Measurements from ENCODE around the gene MAF. TPM values are rescaled to one million over a fixed set of nuclear protein-coding genes. Genes with fewer than 3 reads are reported as not detected.

Gene MAF
- total and polyA plus RNA-seq, 2 donors (not counting 1 experiment from before 2014, with no cell fraction given) = 6.6 to 27.7 TPM

DNA sequence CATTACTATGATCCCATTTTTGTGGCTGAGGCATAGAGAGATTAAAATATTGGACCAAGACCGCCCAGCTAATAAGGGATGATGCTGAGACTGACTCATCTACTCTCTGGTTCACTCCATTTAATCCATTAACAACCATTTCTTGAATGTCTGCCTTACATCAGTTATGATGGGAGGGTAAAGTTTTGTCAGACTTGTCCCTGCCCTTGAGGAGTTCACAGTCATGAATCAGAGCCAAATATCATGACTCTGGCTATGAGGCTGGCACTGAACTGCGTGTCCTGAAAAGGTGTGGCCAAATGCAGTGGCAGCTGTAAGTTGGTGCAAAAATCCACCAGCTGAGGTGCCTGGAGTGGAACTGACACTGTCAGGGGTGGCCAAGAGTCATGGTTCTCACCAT, 35.0 kb upstream of the MAF start:
- no peak overlapping the region for H3K4me3 ChIP-seq (replicated peaks in 1 of 4; ENCODE audit: control extremely low read depth in 1 of 4, insufficient read depth in 1 of 4, low read depth in 3 of 4, low read length in 4 of 4)
- no peaks in the 10 kb centered on the region for H3K79me2 ChIP-seq (ENCODE audit: control insufficient read depth, insufficient read depth, low read length)
- no peak overlapping the region for H3K27ac ChIP-seq (ENCODE audit: insufficient read depth, low read length)
- H3K9ac ChIP-seq (ENCODE audit: insufficient read depth, low read length) = no peak overlapping the region
- no peaks in the 10 kb centered on the region for H3K36me3 ChIP-seq (ENCODE audit: control insufficient read depth, insufficient read depth, low read length)
- TF ChIP-seq CTCF (conservative IDR thresholded peaks at IDR 0.05 in 1 of 2, IDR thresholded peaks at IDR 0.05 in 1 of 2; ENCODE audit: low read depth in 1 of 2, low read length in 2 of 2) (no peak), EZH2 (IDR thresholded peaks at IDR 0.05; ENCODE audit: low read length, missing control alignments) (no peak)
- no peaks in the 10 kb centered on the region for H4K20me1 ChIP-seq (ENCODE audit: control insufficient read depth, extremely low read depth, insufficient read depth, low read length)
- no peak for DNase-seq (ENCODE audit: low read depth in 2 of 2)
- no peaks in the 10 kb centered on the region for H3K9me3 ChIP-seq (ENCODE audit: control insufficient read depth, insufficient read depth, low read depth, low read length)
- no peaks in the 10 kb centered on the region for H3K27me3 ChIP-seq (ENCODE audit: control insufficient read depth, insufficient read depth, low read length)
- no peak overlapping the region for H2AFZ ChIP-seq (ENCODE audit: low read length)
- no peak overlapping the region for H3K4me2 ChIP-seq (ENCODE audit: extremely low read depth, insufficient read depth, low read length)
- no peaks in the 10 kb centered on the region for H3K4me1 ChIP-seq (ENCODE audit: control insufficient read depth, extremely low read depth, insufficient read depth, low read length)

- no peak overlapping the region for H3K27ac ChIP-seq (ENCODE audit: insufficient read depth, low read length)
- H2AFZ ChIP-seq (ENCODE audit: low read length) = no peak overlapping the region
Measured at GRCh38 chr16:79634298-79634697, 33.8 kb upstream of the MAF start.

GRCh38 chr16:79632289-79632688, 31.8 kb upstream of the MAF start:
- Histone ChIP-seq H3K4me3 (replicated peaks in 1 of 4; ENCODE audit: control extremely low read depth in 1 of 4, insufficient read depth in 1 of 4, low read depth in 3 of 4, low read length in 4 of 4) (no peak overlapping the region), H3K27me3 (ENCODE audit: control insufficient read depth, insufficient read depth, low read length) (no peaks in the 10 kb centered on the region)
- DNase-seq (ENCODE audit: low read depth in 2 of 2) = peak in 1 of 2 donors; percentile 27

More at GRCh38 chr16:79634298-79634697, 33.8 kb upstream of the MAF start:
- Histone ChIP-seq H3K4me3 (replicated peaks in 1 of 4; ENCODE audit: control extremely low read depth in 1 of 4, insufficient read depth in 1 of 4, low read depth in 3 of 4, low read length in 4 of 4) (no peak overlapping the region), H3K4me1 (ENCODE audit: control insufficient read depth, extremely low read depth, insufficient read depth, low read length) (no peaks in the 10 kb centered on the region), H3K36me3 (ENCODE audit: control insufficient read depth, insufficient read depth, low read length) (no peaks in the 10 kb centered on the region), H3K9me3 (ENCODE audit: control insufficient read depth, insufficient read depth, low read depth, low read length) (no peaks in the 10 kb centered on the region), H4K20me1 (ENCODE audit: control insufficient read depth, extremely low read depth, insufficient read depth, low read length) (no peaks in the 10 kb centered on the region), H3K79me2 (ENCODE audit: control insufficient read depth, insufficient read depth, low read length) (no peaks in the 10 kb centered on the region), H3K4me2 (ENCODE audit: extremely low read depth, insufficient read depth, low read length) (no peak overlapping the region), H3K27me3 (ENCODE audit: control insufficient read depth, insufficient read depth, low read length) (no peaks in the 10 kb centered on the region), H3K9ac (ENCODE audit: insufficient read depth, low read length) (no peak overlapping the region)
- DNase-seq (ENCODE audit: low read depth in 2 of 2) = no peak
- TF ChIP-seq EZH2 (IDR thresholded peaks at IDR 0.05; ENCODE audit: low read length, missing control alignments) (no peak), CTCF (conservative IDR thresholded peaks at IDR 0.05 in 1 of 2, IDR thresholded peaks at IDR 0.05 in 1 of 2; ENCODE audit: low read depth in 1 of 2, low read length in 2 of 2) (no peak)

More at GRCh38 chr16:79632289-79632688, 31.8 kb upstream of the MAF start:
- no peak overlapping the region for H2AFZ ChIP-seq (ENCODE audit: low read length)
- no peaks in the 10 kb centered on the region for H3K4me1 ChIP-seq (ENCODE audit: control insufficient read depth, extremely low read depth, insufficient read depth, low read length)
- no peaks in the 10 kb centered on the region for H4K20me1 ChIP-seq (ENCODE audit: control insufficient read depth, extremely low read depth, insufficient read depth, low read length)
- H3K79me2 ChIP-seq (ENCODE audit: control insufficient read depth, insufficient read depth, low read length) = no peaks in the 10 kb centered on the region
- H3K27ac ChIP-seq (ENCODE audit: insufficient read depth, low read length) = no peak overlapping the region
- no peak overlapping the region for H3K4me2 ChIP-seq (ENCODE audit: extremely low read depth, insufficient read depth, low read length)
- no peaks in the 10 kb centered on the region for H3K36me3 ChIP-seq (ENCODE audit: control insufficient read depth, insufficient read depth, low read length)
- no peak for TF ChIP-seq EZH2 (IDR thresholded peaks at IDR 0.05; ENCODE audit: low read length, missing control alignments)
- no peak for TF ChIP-seq CTCF (conservative IDR thresholded peaks at IDR 0.05 in 1 of 2, IDR thresholded peaks at IDR 0.05 in 1 of 2; ENCODE audit: low read depth in 1 of 2, low read length in 2 of 2)
- no peaks in the 10 kb centered on the region for H3K9me3 ChIP-seq (ENCODE audit: control insufficient read depth, insufficient read depth, low read depth, low read length)
- H3K9ac ChIP-seq (ENCODE audit: insufficient read depth, low read length) = no peak overlapping the region
